HCEC 1CT (cell line): ENCODE results near the gene ASAP2.
A peak's percentile ranks its signal among the peaks of the same experiment; 100 is the strongest.

Experiments
- DNase-seq: peaks from one replicate; pipeline ENCODE4 v3.0.0-alpha.2; 2017

The ASAP2 gene

GRCh38 chr2:9205963-9206948 lies at the start of gene ASAP2:
ASAP2 (plus strand) TSS chr2:9206812; CDS start chr2:9207105, 293 bp downstream.
- DNase-seq: peak; percentile 77

GRCh38 chr2:9158786-9159779 lies 47.5 kb upstream of the ASAP2 start:
- DNase-seq: no peak

- no peak for DNase-seq
Measured at GRCh38 chr2:9160732-9161131, 45.9 kb upstream of the ASAP2 start.

GRCh38 chr2:9162841-9163240 lies 43.8 kb upstream of the ASAP2 start:
- no peak for DNase-seq

GRCh38 chr2:9163306-9164111 lies 43.1 kb upstream of the ASAP2 start:
- DNase-seq: peak; percentile 75

- DNase-seq: no peak
Measured at GRCh38 chr2:9164112-9164608, 42.5 kb upstream of the ASAP2 start.

- DNase-seq: no peak
Measured at GRCh38 chr2:9165625-9166024, 41.0 kb upstream of the ASAP2 start.

GRCh38 chr2:9166579-9167377 lies 39.8 kb upstream of the ASAP2 start:
- DNase-seq: no peak

GRCh38 chr2:9167718-9168657 lies 38.6 kb upstream of the ASAP2 start:
- no peak for DNase-seq

GRCh38 chr2:9168821-9169221 lies 37.8 kb upstream of the ASAP2 start:
- no peak for DNase-seq

GRCh38 chr2:9169349-9170107 lies 37.1 kb upstream of the ASAP2 start:
- no peak for DNase-seq

GRCh38 chr2:9170458-9171130 lies 36.0 kb upstream of the ASAP2 start:
- no peak for DNase-seq

GRCh38 chr2:9174771-9175437 lies 31.7 kb upstream of the ASAP2 start:
- DNase-seq: peak; percentile 89

GRCh38 chr2:9178110-9178903 lies 28.3 kb upstream of the ASAP2 start:
- no peak for DNase-seq

- DNase-seq: peak; percentile 79
Measured at GRCh38 chr2:9178904-9179571, 27.6 kb upstream of the ASAP2 start.

GRCh38 chr2:9179572-9180201 lies 26.9 kb upstream of the ASAP2 start:
- peak; percentile 84 for DNase-seq
